ENCODE data around the gene EEPD1. TPM values are rescaled to one million over a fixed set of nuclear protein-coding genes. Genes with fewer than 3 reads are reported as not detected.

The EEPD1 gene
- total RNA-seq, 1 donor, result 9.0 TPM

DNA sequence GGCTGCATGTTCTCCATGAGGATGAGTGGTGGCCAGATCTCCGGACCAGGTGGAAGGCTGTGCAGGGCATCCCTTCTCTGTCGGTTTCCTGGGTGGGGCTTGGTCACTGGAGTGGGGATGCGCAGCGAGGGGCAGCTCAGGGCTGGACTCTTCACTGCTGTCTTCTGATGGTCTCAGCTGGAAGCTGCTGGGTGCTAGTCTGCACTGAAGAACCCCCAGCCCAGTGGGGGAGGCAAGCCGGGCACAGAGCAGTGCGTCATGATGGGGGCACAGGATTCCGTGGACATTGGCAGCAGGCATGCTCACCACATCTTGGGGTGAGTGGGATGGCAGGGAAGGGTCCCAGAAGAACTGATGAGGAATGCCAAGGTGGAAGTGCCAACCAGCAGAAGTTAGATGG, 39.8 kb downstream of the EEPD1 start:
- H2AFZ ChIP-seq (ENCODE audit: low read length), result no peak overlapping the region
- no peak overlapping the region for H3K4me3 ChIP-seq (ENCODE audit: insufficient read depth, low read length)
- H3K4me1 ChIP-seq (ENCODE audit: insufficient read depth, low read length), result peaks cover 13% of the 10 kb centered on the region
- no peaks in the 10 kb centered on the region for H3K36me3 ChIP-seq (ENCODE audit: insufficient read depth, low read length)
- no peaks in the 10 kb centered on the region for H3K27me3 ChIP-seq (ENCODE audit: insufficient read depth, low read length)
- H3K9me3 ChIP-seq (ENCODE audit: low read depth, low read length), result no peaks in the 10 kb centered on the region
- no peak for DNase-seq (ENCODE audit: insufficient read length, low spot score, missing footprints)
- no peak overlapping the region for H3K27ac ChIP-seq (ENCODE audit: low read depth, low read length)
- H3K79me2 ChIP-seq (ENCODE audit: insufficient read depth, low read length), result no peaks in the 10 kb centered on the region
- H4K20me1 ChIP-seq (ENCODE audit: insufficient read depth, low read length), result no peaks in the 10 kb centered on the region
- H3K4me2 ChIP-seq (ENCODE audit: insufficient read depth, low read length), result no peak overlapping the region
- no peak for TF ChIP-seq CTCF (IDR thresholded peaks at IDR 0.05; ENCODE audit: extremely low read depth, low read depth, low read length)

DNA sequence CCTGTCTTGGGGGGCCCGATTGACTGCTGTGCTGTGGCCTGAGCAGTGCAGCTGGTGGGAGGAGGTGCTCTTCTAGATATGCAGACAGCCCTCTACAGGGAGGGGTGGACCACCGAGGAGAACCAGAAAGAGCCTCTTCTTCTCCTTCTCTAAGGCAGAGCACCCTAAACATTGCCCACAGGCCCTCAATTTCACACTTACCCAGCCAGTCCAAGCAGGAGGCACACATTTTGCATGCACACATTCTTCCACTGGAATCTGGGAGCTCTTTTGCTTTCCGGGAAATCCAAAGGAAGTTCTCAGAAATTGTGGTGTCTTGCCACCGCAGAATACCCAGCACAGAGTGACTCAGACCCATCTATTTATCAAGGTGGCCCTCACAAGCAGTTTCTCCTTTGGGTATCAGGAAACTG, 45.8 kb downstream of the EEPD1 start:
- Histone ChIP-seq H3K27ac (ENCODE audit: low read depth, low read length) (no peak overlapping the region), H3K4me2 (ENCODE audit: insufficient read depth, low read length) (no peak overlapping the region), H3K79me2 (ENCODE audit: insufficient read depth, low read length) (no peaks in the 10 kb centered on the region), H4K20me1 (ENCODE audit: insufficient read depth, low read length) (no peaks in the 10 kb centered on the region), H2AFZ (ENCODE audit: low read length) (no peak overlapping the region), H3K9me3 (ENCODE audit: low read depth, low read length) (no peaks in the 10 kb centered on the region), H3K27me3 (ENCODE audit: insufficient read depth, low read length) (no peaks in the 10 kb centered on the region), H3K4me1 (ENCODE audit: insufficient read depth, low read length) (peaks cover 6% of the 10 kb centered on the region), H3K4me3 (ENCODE audit: insufficient read depth, low read length) (no peak overlapping the region), H3K36me3 (ENCODE audit: insufficient read depth, low read length) (no peaks in the 10 kb centered on the region)
- TF ChIP-seq CTCF (IDR thresholded peaks at IDR 0.05; ENCODE audit: extremely low read depth, low read depth, low read length), result no peak
- DNase-seq (ENCODE audit: insufficient read length, low spot score, missing footprints), result no peak

DNA sequence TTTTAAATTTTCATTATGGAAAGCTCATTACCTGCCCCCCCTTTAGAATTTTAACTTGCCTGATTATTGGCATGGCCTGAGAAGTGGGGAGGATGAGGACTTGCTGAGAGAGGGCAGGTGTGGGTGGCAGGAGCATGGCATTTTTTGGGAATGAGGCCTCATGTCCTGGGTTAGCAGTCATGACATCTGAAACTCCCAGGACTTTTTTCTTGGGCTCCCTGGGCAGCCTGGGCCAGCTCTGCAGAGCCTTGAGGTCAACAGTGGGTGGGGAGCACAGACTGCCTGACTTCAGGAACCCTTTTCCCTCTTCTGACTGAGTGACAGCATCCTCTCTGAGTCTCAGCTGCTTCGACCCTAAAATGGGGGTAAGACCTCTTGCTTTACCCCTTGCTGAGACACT, 46.3 kb downstream of the EEPD1 start:
- Histone ChIP-seq H2AFZ (ENCODE audit: low read length) (no peak overlapping the region), H3K4me3 (ENCODE audit: insufficient read depth, low read length) (no peak overlapping the region), H3K9me3 (ENCODE audit: low read depth, low read length) (no peaks in the 10 kb centered on the region), H3K4me2 (ENCODE audit: insufficient read depth, low read length) (no peak overlapping the region), H3K36me3 (ENCODE audit: insufficient read depth, low read length) (no peaks in the 10 kb centered on the region), H3K79me2 (ENCODE audit: insufficient read depth, low read length) (no peaks in the 10 kb centered on the region), H3K27me3 (ENCODE audit: insufficient read depth, low read length) (no peaks in the 10 kb centered on the region), H3K27ac (ENCODE audit: low read depth, low read length) (no peak overlapping the region), H4K20me1 (ENCODE audit: insufficient read depth, low read length) (no peaks in the 10 kb centered on the region), H3K4me1 (ENCODE audit: insufficient read depth, low read length) (peaks cover 6% of the 10 kb centered on the region)
- no peak for DNase-seq (ENCODE audit: insufficient read length, low spot score, missing footprints)
- TF ChIP-seq CTCF (IDR thresholded peaks at IDR 0.05; ENCODE audit: extremely low read depth, low read depth, low read length), result no peak

DNA sequence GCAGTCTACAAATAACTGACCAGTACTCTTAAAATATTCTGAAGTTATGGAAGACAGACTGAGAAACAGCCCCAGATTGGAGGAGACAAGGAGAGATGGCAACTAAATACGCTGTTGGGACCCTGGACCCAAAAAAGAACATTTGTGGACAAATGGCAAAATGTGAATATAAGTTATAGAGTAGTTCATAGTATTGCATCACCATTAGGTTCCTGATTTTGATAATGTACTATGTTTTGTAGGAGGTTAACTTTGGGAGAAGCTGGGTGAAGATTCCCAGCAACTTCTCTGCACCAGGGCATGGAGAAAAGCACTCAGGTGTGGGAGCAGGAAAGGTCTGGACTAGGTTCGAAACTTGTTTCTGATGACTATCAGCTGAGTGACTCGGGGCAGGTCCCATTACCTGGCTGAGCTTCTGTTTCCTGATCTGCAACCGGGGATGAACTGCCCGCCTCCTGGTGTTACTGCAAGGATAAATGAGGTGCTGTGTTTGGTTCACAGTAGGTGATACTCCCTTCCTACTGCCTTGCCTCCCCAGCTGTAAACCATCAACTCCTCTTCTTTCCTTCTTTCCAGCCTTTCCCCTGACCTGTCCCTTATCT, 48.2 kb downstream of the EEPD1 start:
- TF ChIP-seq CTCF (IDR thresholded peaks at IDR 0.05; ENCODE audit: extremely low read depth, low read depth, low read length), result no peak
- no peak overlapping the region for H2AFZ ChIP-seq (ENCODE audit: low read length)

More for the DNA sequence above, 48.2 kb downstream of the EEPD1 start:
- Histone ChIP-seq H3K27me3 (ENCODE audit: insufficient read depth, low read length) (no peaks in the 10 kb centered on the region), H3K79me2 (ENCODE audit: insufficient read depth, low read length) (no peaks in the 10 kb centered on the region), H3K4me2 (ENCODE audit: insufficient read depth, low read length) (no peak overlapping the region), H4K20me1 (ENCODE audit: insufficient read depth, low read length) (no peaks in the 10 kb centered on the region), H3K27ac (ENCODE audit: low read depth, low read length) (no peak overlapping the region), H3K9me3 (ENCODE audit: low read depth, low read length) (no peaks in the 10 kb centered on the region), H3K4me1 (ENCODE audit: insufficient read depth, low read length) (peaks cover 2% of the 10 kb centered on the region), H3K36me3 (ENCODE audit: insufficient read depth, low read length) (no peaks in the 10 kb centered on the region), H3K4me3 (ENCODE audit: insufficient read depth, low read length) (no peak overlapping the region)
- DNase-seq (ENCODE audit: insufficient read length, low spot score, missing footprints), result no peak
